Testis (tissue), 3 donors: Measurements from ENCODE around the gene PLEKHM1. TPM values are rescaled to one million over a fixed set of nuclear protein-coding genes. Genes with fewer than 3 reads are reported as not detected.

Experiments
- DNase-seq: peaks from one replicate; pipeline ENCODE4 v3.0.0-alpha.2; 2019
- H3K27ac ChIP-seq, 2 donors: fragments of 200-600 bp; sonication (generic); one replicate each; pipeline ENCODE4 v1.5.1; 2019
- H3K27me3 ChIP-seq: fragments of 200-600 bp; sonication (generic); one replicate; pipeline ENCODE4 v1.5.1; 2019
- H3K36me3 ChIP-seq: fragments of 200-600 bp; sonication (generic); one replicate; pipeline ENCODE4 v1.5.1; 2017; ENCODE audit warnings: low read depth; ENCODE audit errors: missing control alignments
- H3K4me1 ChIP-seq: fragments of 200-600 bp; sonication (generic); one replicate; pipeline ENCODE4 v1.5.1; 2019
- H3K4me3 ChIP-seq, 2 donors: fragments of 200-600 bp; sonication (generic); one replicate each; pipeline ENCODE4 v1.5.1; 2017 to 2019
- H3K9me3 ChIP-seq: fragments of 200-600 bp; sonication (generic); one replicate; pipeline ENCODE4 v1.5.1; 2017
- CTCF ChIP-seq, 3 experiments: fragments of 450-650 bp in 2 of 3; fragments of 200-600 bp in 1 of 3; sonication (generic) in 1 of 3; IDR thresholded peaks; one replicate each; pipeline ENCODE4 v1.5.1; 2016 to 2019; ENCODE audit warnings: antibody characterized with exemption in 3 of 3, mild to moderate bottlenecking in 2 of 3, moderate library complexity in 1 of 3
- POLR2A ChIP-seq: fragments of 450-650 bp; IDR thresholded peaks from one replicate; pipeline ENCODE4 v1.6.1; 2017; ENCODE audit warnings: antibody characterized with exemption, mild to moderate bottlenecking, moderate library complexity
- WGBS, 2 donors: methylation state at CpG; one replicate each; pipeline ENCODE4 v1.1.5; 2018; 5-methylcytosine and 5-hydroxymethylcytosine counted together
- intact Hi-C: fragments of 100-400 bp; cut with DNase I; formaldehyde crosslinking; loops from one replicate; pipeline ENCODE4 v1.15.1; 2023; ENCODE audit warnings: low total_unique reads
- polyA plus RNA-seq: library from polyadenylated mRNA; stranded (reverse); fragments of 350-450 nt; fragmentation: Illumina TruSeq; extraction: RNeasy Lipid Tissue Mini Kit (QIAGEN cat#74804); gene quantifications from one replicate; pipeline ENCODE4 v1.2.3, GENCODE V29; 2014; ENCODE audit warnings: low read depth, low replicate concordance; ENCODE audit not compliant: insufficient read depth
- total RNA-seq, 2 donors: library from RNA; depleted of rRNA; stranded (reverse); fragments of >200 nt; gene quantifications; one replicate each; pipeline ENCODE4 v1.2.3, GENCODE V29; 2016

Gene PLEKHM1
- total and polyA plus RNA-seq, 3 donors from 2014 or later: 17.8 to 39.1 (median 31.8) TPM

GRCh38 chr17:45391918-45392317 lies 98.6 kb downstream of the PLEKHM1 start:
- Histone ChIP-seq H3K36me3 (no peaks in the 10 kb centered on the region), H3K27ac (no peak overlapping the region), H3K4me1 (peaks cover 6% of the 10 kb centered on the region), H3K4me3 (no peak overlapping the region), H3K27me3 (no peaks in the 10 kb centered on the region), H3K9me3 (no peaks in the 10 kb centered on the region)
- intact Hi-C loops: no loop called here
- DNase-seq: no peak
- WGBS, 2 donors: 90 to 95% methylated on average over 2 of the region's 2 CpGs
- TF ChIP-seq POLR2A: no peak

- H3K4me1 ChIP-seq: peaks cover 6% of the 10 kb centered on the region
- no peak overlapping the region for H3K4me3 ChIP-seq
- H3K36me3 ChIP-seq: no peaks in the 10 kb centered on the region
- DNase-seq: no peak
- H3K27ac ChIP-seq: no peak overlapping the region
- TF ChIP-seq CTCF (IDR thresholded peaks at IDR 0.05) (no peak), POLR2A (no peak)
- H3K9me3 ChIP-seq: no peaks in the 10 kb centered on the region
- H3K27me3 ChIP-seq: no peaks in the 10 kb centered on the region
- intact Hi-C loops: no loop called here
- 44 to 54% methylated on average over 5 of the region's 5 CpGs for WGBS, 2 donors
Measured at GRCh38 chr17:45391291-45391690, 99.2 kb downstream of the PLEKHM1 start.

GRCh38 chr17:45389354-45389753 lies 101.2 kb downstream of the PLEKHM1 start:
- H3K27ac ChIP-seq: no peak overlapping the region
- H3K36me3 ChIP-seq: no peaks in the 10 kb centered on the region
- 67% methylated on average over 3 of the region's 3 CpGs for WGBS, 2 donors
- H3K27me3 ChIP-seq: no peaks in the 10 kb centered on the region
- no peaks in the 10 kb centered on the region for H3K9me3 ChIP-seq
- DNase-seq: no peak
- H3K4me3 ChIP-seq: no peak overlapping the region
- H3K4me1 ChIP-seq: no peaks in the 10 kb centered on the region
- intact Hi-C loops: loop anchor here (10.0 kb wide), 1 partner anchor 155 kb away; no protein-coding TSS in a partner anchor
- no peak for TF ChIP-seq POLR2A
- no peak for TF ChIP-seq CTCF (IDR thresholded peaks at IDR 0.05)

DNA sequence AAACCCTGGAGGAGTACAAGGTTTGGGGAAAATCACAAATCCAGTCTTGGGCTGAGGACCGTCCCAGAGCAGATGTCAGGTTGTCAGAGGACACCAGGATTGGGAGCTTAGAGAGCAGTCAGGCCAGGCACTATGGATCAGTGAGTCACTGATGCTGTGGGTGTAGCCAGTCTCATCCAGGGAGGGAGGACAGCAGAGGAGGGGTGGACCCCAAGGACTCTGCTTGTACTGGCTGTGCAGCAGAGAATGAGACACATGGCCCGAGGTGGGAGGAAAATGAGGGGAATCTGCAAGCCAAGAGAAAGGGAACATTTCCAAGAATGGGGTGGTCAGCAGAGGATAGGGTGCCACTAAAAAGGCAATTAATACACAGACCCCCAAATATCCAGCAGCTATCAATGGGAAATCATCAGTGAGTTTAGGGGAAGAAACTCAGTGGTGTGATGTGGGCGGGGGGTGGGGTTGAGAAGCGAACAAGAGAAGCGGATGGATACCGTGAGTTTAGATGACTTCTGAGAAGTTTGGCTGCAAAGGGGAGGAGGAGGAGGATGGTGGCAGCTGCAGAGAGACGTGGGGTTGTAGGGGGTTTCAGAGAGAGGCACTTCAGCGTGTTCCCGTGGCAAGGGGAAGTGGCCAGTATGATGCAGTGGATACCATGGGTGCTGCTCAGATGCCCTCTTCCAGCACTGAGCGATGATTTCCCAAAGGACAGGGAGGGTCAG lies 101.8 kb downstream of the PLEKHM1 start:
- no peak for DNase-seq
- Histone ChIP-seq H3K27me3 (no peaks in the 10 kb centered on the region), H3K36me3 (no peaks in the 10 kb centered on the region), H3K4me1 (no peaks in the 10 kb centered on the region), H3K27ac (no peak overlapping the region), H3K9me3 (no peaks in the 10 kb centered on the region), H3K4me3 (no peak overlapping the region)
- 68 to 76% methylated on average over 10 of the region's 10 CpGs for WGBS, 2 donors
- intact Hi-C loops: loop anchor here (10.0 kb wide), 1 partner anchor 154 kb away; no protein-coding TSS in a partner anchor
- no peak for TF ChIP-seq POLR2A
- TF ChIP-seq CTCF (IDR thresholded peaks at IDR 0.05): no peak

DNA sequence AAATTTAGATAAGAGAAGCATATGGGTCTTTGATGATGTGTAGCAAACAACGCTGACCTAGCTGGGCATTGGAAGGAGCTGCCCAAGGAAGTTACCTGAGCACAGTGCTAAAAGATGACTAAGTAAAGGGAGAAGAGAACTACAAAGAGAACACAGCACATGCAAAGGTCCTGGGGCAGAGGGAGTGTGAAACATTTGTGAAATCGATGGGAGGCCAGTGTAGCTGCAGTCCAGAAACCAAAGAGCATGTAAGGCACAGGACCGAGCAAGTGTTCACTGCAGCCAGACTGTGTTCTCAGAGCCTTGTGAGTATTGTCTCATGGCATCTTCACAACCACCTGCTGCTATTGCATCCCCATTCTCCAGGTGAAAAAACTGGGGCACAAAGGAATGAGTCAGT lies 102.8 kb downstream of the PLEKHM1 start:
- 86 to 87% methylated on average over 3 of the region's 3 CpGs for WGBS, 2 donors
- DNase-seq: no peak
- no peaks in the 10 kb centered on the region for H3K4me1 ChIP-seq
- H3K27ac ChIP-seq: no peak overlapping the region
- intact Hi-C loops: loop anchor here (10.0 kb wide), 1 partner anchor 153 kb away; no protein-coding TSS in a partner anchor
- no peak overlapping the region for H3K4me3 ChIP-seq
- H3K27me3 ChIP-seq: no peaks in the 10 kb centered on the region
- no peaks in the 10 kb centered on the region for H3K36me3 ChIP-seq
- TF ChIP-seq CTCF (IDR thresholded peaks at IDR 0.05) (no peak), POLR2A (no peak)
- no peaks in the 10 kb centered on the region for H3K9me3 ChIP-seq
